Activated CD4-positive, alpha-beta T cell treated with anti-CD3 and anti-CD28 coated beads, Interleukin-2, amount 10 ng/mL, durations not matched to agents 7 days and 5 days (primary cell): ENCODE measurements around the gene ATP11B. TPM values are rescaled to one million over a fixed set of nuclear protein-coding genes. Genes with fewer than 3 reads are reported as not detected.
"Not testable (repeated sequence)": the region's sequence is repeated elsewhere in the genome, so short reads cannot be mapped to it uniquely, and the experiment has no call there.

Experiments used
- CTCF ChIA-PET: fragments of 350-600 bp; sonication (Branson Sonifier 250); formaldehyde crosslinking; loops from one replicate; lab custom pipeline; 2021; ENCODE audit warnings: antibody characterized with exemption; lab: Charles Lee
- POLR2A ChIA-PET: fragments of 350-600 bp; sonication (Branson Sonifier 250); formaldehyde crosslinking; loops from one replicate; lab custom pipeline; 2021; ENCODE audit warnings: antibody characterized with exemption; lab: Charles Lee
- DNase-seq: peaks from one replicate; pipeline ENCODE4 v3.0.0-alpha.2; 2020
- H3K27ac Mint-ChIP-seq: one replicate; pipeline ENCODE4 v1.8.0; 2021; ENCODE audit warnings: mild to moderate bottlenecking, moderate library complexity, mixed read lengths
- H3K27me3 Mint-ChIP-seq: one replicate; pipeline ENCODE4 v1.8.0; 2021; ENCODE audit warnings: mixed read lengths
- H3K36me3 Mint-ChIP-seq: one replicate; pipeline ENCODE4 v1.8.0; 2021; ENCODE audit warnings: low read depth, mixed read lengths
- H3K4me1 Mint-ChIP-seq: one replicate; pipeline ENCODE4 v1.8.0; 2021; ENCODE audit warnings: mixed read lengths
- H3K4me3 Mint-ChIP-seq: one replicate; pipeline ENCODE4 v1.8.0; 2021; ENCODE audit warnings: mild to moderate bottlenecking, moderate library complexity, mixed read lengths
- H3K9me3 Mint-ChIP-seq: one replicate; pipeline ENCODE4 v1.8.0; 2021; ENCODE audit warnings: mixed read lengths
- total RNA-seq, 2 experiments: library from RNA; stranded (reverse); gene quantifications; one replicate each; pipeline ENCODE4 v1.2.3, GENCODE V29; 2021

Gene ATP11B
- total RNA-seq, 2 experiments from 2014 or later = 104 to 105 TPM

- H3K36me3 Mint-ChIP-seq = peaks cover 31% of the 10 kb centered on the region
- DNase-seq = no peak
- no peak overlapping the region for H3K27ac Mint-ChIP-seq
- no peaks in the 10 kb centered on the region for H3K27me3 Mint-ChIP-seq
- H3K4me3 Mint-ChIP-seq = no peak overlapping the region
- CTCF ChIA-PET = no interaction called here
- H3K4me1 Mint-ChIP-seq = peaks cover 6% of the 10 kb centered on the region
- POLR2A ChIA-PET = no interaction called here
- peaks cover 5% of the 10 kb centered on the region for H3K9me3 Mint-ChIP-seq
Observed at GRCh38 chr3:182818296-182818978, 25.1 kb downstream of the ATP11B start.

GRCh38 chr3:182821221-182821981, 28.1 kb downstream of the ATP11B start:
- ChIA-PET CTCF (interaction anchor here (0.6 kb wide), 1 partner anchor 199 kb away, joined by 3 read pairs; no protein-coding TSS in a partner anchor), POLR2A (no interaction called here)
- H3K27me3 Mint-ChIP-seq = no peaks in the 10 kb centered on the region
- no peak overlapping the region for H3K4me3 Mint-ChIP-seq
- peaks cover 47% of the 10 kb centered on the region for H3K36me3 Mint-ChIP-seq
- no peak overlapping the region for H3K27ac Mint-ChIP-seq
- peaks cover 8% of the 10 kb centered on the region for H3K4me1 Mint-ChIP-seq
- DNase-seq = no peak
- peaks cover 5% of the 10 kb centered on the region for H3K9me3 Mint-ChIP-seq

- H3K4me1 Mint-ChIP-seq, CTCF ChIA-PET, H3K27ac Mint-ChIP-seq, DNase-seq, H3K9me3 Mint-ChIP-seq, H3K27me3 Mint-ChIP-seq, H3K4me3 Mint-ChIP-seq, POLR2A ChIA-PET: not testable (repeated sequence)
- peaks cover 55% of the 10 kb centered on the region for H3K36me3 Mint-ChIP-seq
Observed at GRCh38 chr3:182822260-182822659, 29.0 kb downstream of the ATP11B start.

- ChIA-PET CTCF (interaction anchor here (1.2 kb wide), 1 partner anchor 31 kb away, joined by 3 read pairs; no protein-coding TSS in a partner anchor), POLR2A (no interaction called here)
- Mint-ChIP-seq H3K4me3 (no peak overlapping the region), H3K4me1 (peaks cover 6% of the 10 kb centered on the region), H3K27ac (no peak overlapping the region), H3K36me3 (peaks cover 58% of the 10 kb centered on the region), H3K9me3 (peaks cover 5% of the 10 kb centered on the region), H3K27me3 (no peaks in the 10 kb centered on the region)
- no peak for DNase-seq
Observed at GRCh38 chr3:182824957-182825356, 31.7 kb downstream of the ATP11B start.

GRCh38 chr3:182829761-182830405, 36.6 kb downstream of the ATP11B start:
- Mint-ChIP-seq H3K9me3 (no peaks in the 10 kb centered on the region), H3K36me3 (peaks cover 48% of the 10 kb centered on the region), H3K4me3 (no peak overlapping the region), H3K27ac (no peak overlapping the region), H3K27me3 (no peaks in the 10 kb centered on the region), H3K4me1 (peaks cover 22% of the 10 kb centered on the region)
- ChIA-PET POLR2A (no interaction called here), CTCF (interaction anchor here (0.6 kb wide), 1 partner anchor 43 kb away, joined by 4 read pairs; no protein-coding TSS in a partner anchor)
- DNase-seq = no peak

- POLR2A ChIA-PET = no interaction called here
- peaks cover 3% of the 10 kb centered on the region for H3K4me1 Mint-ChIP-seq
Observed at GRCh38 chr3:182837855-182838454, 44.7 kb downstream of the ATP11B start.

GRCh38 chr3:182843478-182843877, 50.2 kb downstream of the ATP11B start:
- H3K4me1 Mint-ChIP-seq = no peaks in the 10 kb centered on the region
- H3K27ac Mint-ChIP-seq = no peak overlapping the region
- no peak overlapping the region for H3K4me3 Mint-ChIP-seq
- H3K9me3 Mint-ChIP-seq = no peaks in the 10 kb centered on the region
- CTCF ChIA-PET = interaction anchor here (0.5 kb wide), 1 partner anchor 320 kb away, joined by 4 read pairs; no protein-coding TSS in a partner anchor
- POLR2A ChIA-PET = no interaction called here
- peaks cover 54% of the 10 kb centered on the region for H3K36me3 Mint-ChIP-seq
- no peaks in the 10 kb centered on the region for H3K27me3 Mint-ChIP-seq
- DNase-seq = no peak

More at GRCh38 chr3:182837855-182838454, 44.7 kb downstream of the ATP11B start:
- Mint-ChIP-seq H3K36me3 (peaks cover 52% of the 10 kb centered on the region), H3K27ac (no peak overlapping the region), H3K27me3 (no peaks in the 10 kb centered on the region), H3K4me3 (no peak overlapping the region), H3K9me3 (no peaks in the 10 kb centered on the region)
- DNase-seq = no peak
- CTCF ChIA-PET = no interaction called here

- Mint-ChIP-seq H3K27ac (no peak overlapping the region), H3K27me3 (no peaks in the 10 kb centered on the region), H3K36me3 (peaks cover 60% of the 10 kb centered on the region), H3K4me3 (no peak overlapping the region), H3K9me3 (no peaks in the 10 kb centered on the region), H3K4me1 (no peaks in the 10 kb centered on the region)
- POLR2A ChIA-PET = no interaction called here
- CTCF ChIA-PET = interaction anchor here (0.6 kb wide), 1 partner anchor 99 kb away, joined by 3 read pairs; no protein-coding TSS in a partner anchor
- no peak for DNase-seq
Observed at GRCh38 chr3:182848906-182849305, 55.6 kb downstream of the ATP11B start.

- Mint-ChIP-seq H3K27me3 (no peaks in the 10 kb centered on the region), H3K36me3 (peaks cover 42% of the 10 kb centered on the region), H3K4me1 (no peaks in the 10 kb centered on the region), H3K27ac (no peak overlapping the region), H3K9me3 (no peaks in the 10 kb centered on the region), H3K4me3 (no peak overlapping the region)
- no peak for DNase-seq
- ChIA-PET CTCF (interaction anchor here (1.2 kb wide), 1 partner anchor 30 kb away, joined by 3 read pairs; no protein-coding TSS in a partner anchor), POLR2A (no interaction called here)
Observed at GRCh38 chr3:182855076-182855475, 61.8 kb downstream of the ATP11B start.

- no peaks in the 10 kb centered on the region for H3K27me3 Mint-ChIP-seq
Observed at GRCh38 chr3:182861348-182861747, 68.0 kb downstream of the ATP11B start.

GRCh38 chr3:182862159-182862860, 69.0 kb downstream of the ATP11B start:
- Mint-ChIP-seq H3K27me3 (no peaks in the 10 kb centered on the region), H3K4me1 (peaks cover 25% of the 10 kb centered on the region), H3K9me3 (peaks cover 4% of the 10 kb centered on the region), H3K4me3 (peak overlapping the region; percentile 20), H3K27ac (peak overlapping the region; percentile 67), H3K36me3 (peaks cover 35% of the 10 kb centered on the region)
- DNase-seq = no peak
- CTCF ChIA-PET = interaction anchor here (0.6 to 1.3 kb wide), 4 partner anchors 10 to 231 kb away, joined by 3 read pairs; no protein-coding TSS in a partner anchor
- POLR2A ChIA-PET = no interaction called here

More at GRCh38 chr3:182861348-182861747, 68.0 kb downstream of the ATP11B start:
- peaks cover 39% of the 10 kb centered on the region for H3K36me3 Mint-ChIP-seq
- peaks cover 4% of the 10 kb centered on the region for H3K9me3 Mint-ChIP-seq
- H3K27ac Mint-ChIP-seq = peak overlapping the region; percentile 67
- H3K4me1 Mint-ChIP-seq = peaks cover 25% of the 10 kb centered on the region
- DNase-seq = no peak
- no peak overlapping the region for H3K4me3 Mint-ChIP-seq
- CTCF ChIA-PET = interaction anchor here (1.3 kb wide), 1 partner anchor 9 kb away, joined by 3 read pairs; no protein-coding TSS in a partner anchor
- POLR2A ChIA-PET = no interaction called here

GRCh38 chr3:182869059-182869458, 75.8 kb downstream of the ATP11B start:
- CTCF ChIA-PET = interaction anchor here (0.9 kb wide), 1 partner anchor 19 kb away, joined by 3 read pairs; no protein-coding TSS in a partner anchor
- Mint-ChIP-seq H3K9me3 (no peaks in the 10 kb centered on the region), H3K36me3 (peaks cover 38% of the 10 kb centered on the region)

More at GRCh38 chr3:182869059-182869458, 75.8 kb downstream of the ATP11B start:
- no peak for DNase-seq
- Mint-ChIP-seq H3K4me3 (no peak overlapping the region), H3K4me1 (no peaks in the 10 kb centered on the region), H3K27me3 (no peaks in the 10 kb centered on the region), H3K27ac (no peak overlapping the region)
- POLR2A ChIA-PET = no interaction called here
